ENCODE measurements around the gene PRTFDC1. TPM values are rescaled to one million over a fixed set of nuclear protein-coding genes. Genes with fewer than 3 reads are reported as not detected.
A peak's percentile ranks its signal among the peaks of the same experiment; 100 is the strongest.

Gene PRTFDC1
- total RNA-seq, 4 donors from 2014 or later, result 3.4 to 20.6 (median 13.9) TPM

- H3K9me3 ChIP-seq, result no peaks in the 10 kb centered on the region
- H3K4me3 ChIP-seq, result no peak overlapping the region
- H3K4me1 ChIP-seq, result no peaks in the 10 kb centered on the region
- no peaks in the 10 kb centered on the region for H3K36me3 ChIP-seq
- H3K27me3 ChIP-seq, result no peaks in the 10 kb centered on the region
- H3K27ac ChIP-seq, result peak overlapping the region in 2 of 4 donors; percentile 38 to 40
- DNase-seq, result peak in 2 of 3 donors; percentile 34 to 55
- no peak for TF ChIP-seq POLR2A (IDR thresholded peaks at IDR 0.05)
- TF ChIP-seq, protein P1, sequence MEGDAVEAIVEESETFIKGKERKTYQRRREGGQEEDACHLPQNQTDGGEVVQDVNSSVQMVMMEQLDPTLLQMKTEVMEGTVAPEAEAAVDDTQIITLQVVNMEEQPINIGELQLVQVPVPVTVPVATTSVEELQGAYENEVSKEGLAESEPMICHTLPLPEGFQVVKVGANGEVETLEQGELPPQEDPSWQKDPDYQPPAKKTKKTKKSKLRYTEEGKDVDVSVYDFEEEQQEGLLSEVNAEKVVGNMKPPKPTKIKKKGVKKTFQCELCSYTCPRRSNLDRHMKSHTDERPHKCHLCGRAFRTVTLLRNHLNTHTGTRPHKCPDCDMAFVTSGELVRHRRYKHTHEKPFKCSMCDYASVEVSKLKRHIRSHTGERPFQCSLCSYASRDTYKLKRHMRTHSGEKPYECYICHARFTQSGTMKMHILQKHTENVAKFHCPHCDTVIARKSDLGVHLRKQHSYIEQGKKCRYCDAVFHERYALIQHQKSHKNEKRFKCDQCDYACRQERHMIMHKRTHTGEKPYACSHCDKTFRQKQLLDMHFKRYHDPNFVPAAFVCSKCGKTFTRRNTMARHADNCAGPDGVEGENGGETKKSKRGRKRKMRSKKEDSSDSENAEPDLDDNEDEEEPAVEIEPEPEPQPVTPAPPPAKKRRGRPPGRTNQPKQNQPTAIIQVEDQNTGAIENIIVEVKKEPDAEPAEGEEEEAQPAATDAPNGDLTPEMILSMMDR (IDR thresholded peaks at IDR 0.05), result no peak
Observed at GRCh38 chr10:24894728-24895127, 57.7 kb downstream of the PRTFDC1 start.

- H3K4me3 ChIP-seq, result no peak overlapping the region
- H3K9me3 ChIP-seq, result no peaks in the 10 kb centered on the region
Observed at GRCh38 chr10:24894309-24894708, 58.1 kb downstream of the PRTFDC1 start.

GRCh38 chr10:24893127-24893526 lies 59.3 kb downstream of the PRTFDC1 start:
- H3K36me3 ChIP-seq, result no peaks in the 10 kb centered on the region
- H3K4me1 ChIP-seq, result no peaks in the 10 kb centered on the region
- H3K27me3 ChIP-seq, result no peaks in the 10 kb centered on the region
- no peaks in the 10 kb centered on the region for H3K9me3 ChIP-seq
- H3K27ac ChIP-seq, result no peak overlapping the region
- TF ChIP-seq POLR2A (IDR thresholded peaks at IDR 0.05), result no peak
- TF ChIP-seq, protein P1 (IDR thresholded peaks at IDR 0.05), result no peak
- DNase-seq, result no peak
- no peak overlapping the region for H3K4me3 ChIP-seq

More at GRCh38 chr10:24894309-24894708, 58.1 kb downstream of the PRTFDC1 start:
- peak overlapping the region in 2 of 4 donors; percentile 38 to 40 for H3K27ac ChIP-seq
- no peaks in the 10 kb centered on the region for H3K36me3 ChIP-seq
- peak in 1 of 3 donors; percentile 28 for DNase-seq
- no peak for TF ChIP-seq POLR2A (IDR thresholded peaks at IDR 0.05)
- TF ChIP-seq, protein P1 (IDR thresholded peaks at IDR 0.05), result no peak
- H3K27me3 ChIP-seq, result no peaks in the 10 kb centered on the region
- H3K4me1 ChIP-seq, result no peaks in the 10 kb centered on the region

DNA sequence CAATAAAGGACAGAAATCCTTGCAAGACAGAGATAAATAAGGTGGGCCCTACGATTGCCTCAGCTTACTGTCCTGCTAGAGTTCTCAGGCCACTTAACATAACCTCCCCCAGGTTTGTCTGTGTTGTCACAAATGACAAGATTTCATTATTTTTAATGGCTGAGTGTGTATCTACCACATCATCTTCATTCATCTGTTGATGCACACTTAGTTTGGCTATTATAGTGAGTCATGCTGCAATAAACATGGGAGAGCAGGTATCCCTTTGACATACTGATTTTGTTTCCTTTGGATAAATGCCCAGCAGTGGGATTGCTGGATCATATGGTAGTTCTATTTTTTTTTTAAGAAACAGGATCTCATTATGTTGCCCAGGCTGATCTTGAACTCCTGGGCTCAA lies 60.6 kb downstream of the PRTFDC1 start:
- Histone ChIP-seq H3K4me1 (no peaks in the 10 kb centered on the region), H3K36me3 (no peaks in the 10 kb centered on the region), H3K27me3 (no peaks in the 10 kb centered on the region), H3K9me3 (no peaks in the 10 kb centered on the region), H3K4me3 (no peak overlapping the region), H3K27ac (no peak overlapping the region)
- no peak for TF ChIP-seq POLR2A (IDR thresholded peaks at IDR 0.05)
- TF ChIP-seq, protein P1 (IDR thresholded peaks at IDR 0.05), result no peak
- no peak for DNase-seq

- DNase-seq, result no peak
- TF ChIP-seq, protein P1 (IDR thresholded peaks at IDR 0.05), result no peak
- no peak for TF ChIP-seq POLR2A (IDR thresholded peaks at IDR 0.05)
- Histone ChIP-seq H3K9me3 (no peaks in the 10 kb centered on the region), H3K27ac (no peak overlapping the region), H3K36me3 (no peaks in the 10 kb centered on the region), H3K4me1 (no peaks in the 10 kb centered on the region), H3K27me3 (no peaks in the 10 kb centered on the region), H3K4me3 (no peak overlapping the region)
Observed at GRCh38 chr10:24889639-24890038, 62.8 kb downstream of the PRTFDC1 start.

- Histone ChIP-seq H3K4me3 (no peak overlapping the region), H3K27me3 (no peaks in the 10 kb centered on the region), H3K9me3 (no peaks in the 10 kb centered on the region), H3K36me3 (no peaks in the 10 kb centered on the region), H3K4me1 (peaks cover 0 to 4% (median 0%) of the 10 kb centered on the region in 4 donors), H3K27ac (peak overlapping the region; percentile 1 to 65 (median 51))
- DNase-seq, result no peak
- TF ChIP-seq, protein P1 (IDR thresholded peaks at IDR 0.05), result no peak
- no peak for TF ChIP-seq POLR2A (IDR thresholded peaks at IDR 0.05)
Observed at GRCh38 chr10:24887855-24888231, 64.6 kb downstream of the PRTFDC1 start.
